Fibroblast of lung (primary cell): ENCODE data around the gene SERGEF.

Experiments used
- CTCF ChIP-seq, 2 donors: IDR thresholded peaks in 1 of 2; conservative IDR thresholded peaks in 1 of 2; 1 replicate in 1 of 2; 2 replicates in 1 of 2; pipeline ENCODE4 v1.5.1; 2011 to 2012; ENCODE audit warnings: low read length in 2 of 2, control low read depth in 1 of 2, inconsistent platforms in 1 of 2, low read depth in 1 of 2, mild to moderate bottlenecking in 1 of 2
- EZH2 ChIP-seq: IDR thresholded peaks from 2 replicates; pipeline ENCODE4 v1.5.1; 2012; ENCODE audit warnings: low read length, control low read depth, mild to moderate bottlenecking; ENCODE audit errors: missing control alignments

GRCh38 chr11:17742019-17742418, 270.8 kb downstream of the SERGEF start:
- TF ChIP-seq CTCF (conservative IDR thresholded peaks at IDR 0.05 in 1 of 2, IDR thresholded peaks at IDR 0.05 in 1 of 2; ENCODE audit: low read depth in 1 of 2, low read length in 2 of 2) (no peak), EZH2 (no peak)
